ENCODE measurements around the gene CD300LD.
"Not testable (repeated sequence)": the region's sequence is repeated elsewhere in the genome, so short reads cannot be mapped to it uniquely, and the experiment has no call there.

Gene CD300LD

DNA sequence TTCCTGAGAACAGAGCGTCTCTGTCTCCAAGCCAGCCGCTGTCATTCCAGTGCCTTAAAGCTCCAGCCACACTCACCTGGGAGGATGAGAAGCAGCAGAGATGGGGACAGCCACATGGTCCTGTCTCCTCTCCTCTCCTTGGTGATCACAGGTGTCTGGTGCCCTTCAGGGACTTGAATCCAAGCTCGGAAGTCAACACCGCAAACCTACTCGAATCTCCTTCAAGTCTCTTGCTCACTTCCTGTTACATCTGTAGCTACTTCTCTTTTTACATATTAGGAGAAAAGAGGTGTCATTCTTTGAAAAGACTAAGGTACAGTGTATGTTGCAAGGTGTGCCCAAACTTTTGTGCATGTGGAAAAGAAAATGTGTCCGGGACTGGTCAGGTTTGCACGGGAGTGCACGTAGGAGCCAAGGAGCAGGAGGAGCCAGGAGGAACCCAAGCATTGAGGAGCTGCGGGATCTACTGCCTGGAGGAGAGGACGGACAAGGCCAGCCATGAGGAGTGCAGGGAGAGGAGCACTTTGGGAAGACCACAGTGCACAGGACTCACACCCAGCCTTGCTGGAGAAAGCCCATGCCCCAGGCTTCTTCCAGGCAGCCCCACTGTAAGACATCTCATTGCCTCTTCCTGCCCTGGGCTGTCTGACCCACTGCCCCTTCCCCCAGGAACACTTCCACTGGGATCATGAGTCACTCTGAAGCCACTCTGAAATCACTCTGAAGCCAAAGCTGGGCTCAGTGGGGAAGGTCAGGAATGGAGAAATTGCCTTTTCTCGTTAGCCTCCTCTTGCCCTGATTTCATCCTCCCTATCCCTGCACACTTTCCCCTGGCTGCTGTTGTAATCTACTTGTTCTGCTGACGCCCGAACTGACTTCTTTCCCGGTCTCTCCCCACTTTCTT is at the start of gene CD300LD:
Gene CD300LD, minus strand, starts transcription at position 197 of the 904 bp plus-strand sequence. Its CDS starts 81 bp downstream, at position 116.
- no peak for TF ChIP-seq CTCF (IDR thresholded peaks at IDR 0.05; ENCODE audit: low read depth, low read length, missing control alignments)
- no peak for DNase-seq (ENCODE audit: extremely low read depth, low read depth)

GRCh38 chr17:74641224-74641957 is 49.3 kb upstream of the CD300LD start:
- no peak for DNase-seq (ENCODE audit: extremely low read depth, low read depth)
- TF ChIP-seq CTCF (IDR thresholded peaks at IDR 0.05; ENCODE audit: low read depth, low read length, missing control alignments) = no peak
- no peak overlapping the region for H3K4me3 ChIP-seq (replicated peaks; ENCODE audit: low read depth, low read length)

More for the DNA sequence above, at the start of gene CD300LD:
- H3K4me3 ChIP-seq (replicated peaks; ENCODE audit: low read depth, low read length) = no peak within 1 kb of the TSS

GRCh38 chr17:74639704-74640151 is 47.6 kb upstream of the CD300LD start:
- no peak for DNase-seq (ENCODE audit: extremely low read depth, low read depth)
- H3K4me3 ChIP-seq (replicated peaks; ENCODE audit: low read depth, low read length) = no peak overlapping the region
- TF ChIP-seq CTCF (IDR thresholded peaks at IDR 0.05; ENCODE audit: low read depth, low read length, missing control alignments) = no peak

DNA sequence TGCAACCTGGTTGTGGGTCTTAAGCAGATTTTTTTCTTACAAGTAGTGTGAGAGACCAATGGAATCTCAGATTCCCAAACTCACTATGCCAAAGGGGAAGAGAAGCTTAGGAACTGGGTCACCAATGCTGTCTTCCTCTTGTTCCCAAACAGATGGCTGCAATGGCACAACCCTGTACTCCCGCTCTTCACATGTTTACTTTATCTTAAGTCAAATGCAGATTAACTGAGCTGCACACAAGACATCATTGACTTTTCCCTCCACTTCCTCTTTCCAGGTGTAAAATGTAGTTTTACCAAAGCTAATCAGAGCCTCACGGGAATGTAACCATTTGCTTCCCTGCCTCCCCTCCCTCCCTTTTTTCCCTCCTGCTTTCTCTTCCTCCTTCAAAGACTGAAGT is 45.8 kb upstream of the CD300LD start:
- TF ChIP-seq CTCF (IDR thresholded peaks at IDR 0.05; ENCODE audit: low read depth, low read length, missing control alignments) = no peak
- no peak for DNase-seq (ENCODE audit: extremely low read depth, low read depth)
- no peak overlapping the region for H3K4me3 ChIP-seq (replicated peaks; ENCODE audit: low read depth, low read length)

GRCh38 chr17:74637265-74637664 is 45.2 kb upstream of the CD300LD start:
- DNase-seq (ENCODE audit: extremely low read depth, low read depth) = no peak
- H3K4me3 ChIP-seq (replicated peaks; ENCODE audit: low read depth, low read length) = no peak overlapping the region
- no peak for TF ChIP-seq CTCF (IDR thresholded peaks at IDR 0.05; ENCODE audit: low read depth, low read length, missing control alignments)

DNA sequence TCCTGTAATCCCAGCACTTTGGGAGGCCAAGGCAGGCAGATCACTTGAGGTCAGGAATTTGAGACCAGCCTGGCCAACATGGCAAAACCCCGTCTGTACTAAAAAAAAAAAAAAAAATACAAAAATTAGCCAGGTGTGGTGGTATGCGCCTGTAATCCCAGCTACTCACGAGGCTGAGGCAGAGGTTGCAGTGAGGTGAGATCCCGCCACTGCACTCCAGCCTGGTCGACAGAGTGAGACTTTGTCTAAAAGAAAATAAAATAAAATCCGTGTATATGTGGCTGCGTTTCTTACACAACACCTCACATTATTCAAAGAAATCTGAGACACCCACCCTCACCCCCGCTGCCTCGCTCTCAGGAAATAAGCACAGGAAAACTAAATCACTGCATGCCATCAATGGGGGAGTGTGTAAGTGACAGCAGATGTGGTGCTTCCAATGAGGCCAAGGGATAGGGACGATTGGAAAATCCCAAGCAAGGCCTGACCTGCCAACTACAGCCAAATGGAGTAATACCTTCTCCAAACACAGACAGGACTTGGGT is 44.5 kb upstream of the CD300LD start:
- not testable (repeated sequence) for DNase-seq (ENCODE audit: extremely low read depth, low read depth); H3K4me3 ChIP-seq (replicated peaks; ENCODE audit: low read depth, low read length)

DNA sequence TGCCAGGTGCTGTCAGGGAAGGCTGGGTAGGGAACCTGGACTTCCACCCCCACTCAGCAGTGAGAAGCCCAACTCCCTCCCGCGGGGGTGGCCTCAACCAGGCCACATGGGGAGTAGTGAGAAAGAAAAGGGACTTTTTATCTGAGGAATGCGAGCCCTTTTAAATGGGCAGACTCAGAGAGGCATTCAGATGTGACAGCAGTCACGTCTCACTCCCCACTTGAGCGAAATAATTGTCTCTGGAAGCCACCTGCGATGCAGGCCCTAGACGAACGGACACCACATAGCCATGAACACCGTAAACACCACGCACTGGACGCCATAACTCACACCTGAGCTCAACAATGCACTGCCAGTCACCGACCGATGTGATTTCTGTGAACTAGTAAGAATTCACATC is 43.3 kb upstream of the CD300LD start:
- DNase-seq (ENCODE audit: extremely low read depth, low read depth) = no peak
- H3K4me3 ChIP-seq (replicated peaks; ENCODE audit: low read depth, low read length) = no peak overlapping the region

More for the DNA sequence above, 43.3 kb upstream of the CD300LD start:
- no peak for TF ChIP-seq CTCF (IDR thresholded peaks at IDR 0.05; ENCODE audit: low read depth, low read length, missing control alignments)
